Body of pancreas (tissue), 4 donors: ENCODE data around the gene SLC29A3.

Source experiments
- POLR2A ChIP-seq, 3 donors: fragments of 450-650 bp; IDR thresholded peaks; one replicate each; pipeline ENCODE4 v1.6.1; 2016; ENCODE audit warnings: antibody characterized with exemption in 3 of 3, mild to moderate bottlenecking in 2 of 3
- TF ChIP-seq, protein P1 (sequence below), 7 experiments: fragments of 450-650 bp in 4 of 7; fragments of 200-600 bp in 3 of 7; sonication (generic) in 3 of 7; IDR thresholded peaks; one replicate each; pipeline ENCODE4 v1.5.1; 2016 to 2019; ENCODE audit warnings: antibody characterized with exemption in 7 of 7

DNA sequence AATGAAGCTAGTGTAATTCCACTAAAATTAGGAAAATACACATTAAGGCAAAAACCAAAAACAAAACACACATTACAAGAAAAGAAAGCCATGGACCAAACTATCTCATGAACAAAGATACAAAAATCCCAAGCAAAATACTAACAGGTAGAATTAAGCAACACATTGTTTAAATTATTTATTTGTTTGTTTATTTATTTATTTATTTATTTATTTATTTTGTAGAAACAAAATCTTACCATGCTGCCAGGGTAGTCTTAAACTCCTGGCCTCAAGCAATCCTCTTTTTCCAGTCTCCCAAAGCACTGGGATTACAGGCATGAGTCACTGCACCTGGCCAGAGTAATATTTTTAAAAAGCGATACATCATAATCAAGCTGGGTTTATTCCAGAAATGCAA lies 6.8 kb upstream of the SLC29A3 start:
- no peak for TF ChIP-seq POLR2A (IDR thresholded peaks at IDR 0.05)
- TF ChIP-seq, protein P1, sequence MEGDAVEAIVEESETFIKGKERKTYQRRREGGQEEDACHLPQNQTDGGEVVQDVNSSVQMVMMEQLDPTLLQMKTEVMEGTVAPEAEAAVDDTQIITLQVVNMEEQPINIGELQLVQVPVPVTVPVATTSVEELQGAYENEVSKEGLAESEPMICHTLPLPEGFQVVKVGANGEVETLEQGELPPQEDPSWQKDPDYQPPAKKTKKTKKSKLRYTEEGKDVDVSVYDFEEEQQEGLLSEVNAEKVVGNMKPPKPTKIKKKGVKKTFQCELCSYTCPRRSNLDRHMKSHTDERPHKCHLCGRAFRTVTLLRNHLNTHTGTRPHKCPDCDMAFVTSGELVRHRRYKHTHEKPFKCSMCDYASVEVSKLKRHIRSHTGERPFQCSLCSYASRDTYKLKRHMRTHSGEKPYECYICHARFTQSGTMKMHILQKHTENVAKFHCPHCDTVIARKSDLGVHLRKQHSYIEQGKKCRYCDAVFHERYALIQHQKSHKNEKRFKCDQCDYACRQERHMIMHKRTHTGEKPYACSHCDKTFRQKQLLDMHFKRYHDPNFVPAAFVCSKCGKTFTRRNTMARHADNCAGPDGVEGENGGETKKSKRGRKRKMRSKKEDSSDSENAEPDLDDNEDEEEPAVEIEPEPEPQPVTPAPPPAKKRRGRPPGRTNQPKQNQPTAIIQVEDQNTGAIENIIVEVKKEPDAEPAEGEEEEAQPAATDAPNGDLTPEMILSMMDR (IDR thresholded peaks at IDR 0.05), result no peak
